ENCODE results near the gene HIRIP3.
A peak's percentile ranks its signal among the peaks of the same experiment; 100 is the strongest.

HIRIP3 gene

GRCh38 chr16:29958756-29959155 is 36.7 kb downstream of the HIRIP3 start:
- no peak for DNase-seq

- DNase-seq = no peak
Observed at GRCh38 chr16:29951625-29952365, 43.6 kb downstream of the HIRIP3 start.

- DNase-seq = no peak
Observed at GRCh38 chr16:29950806-29951461, 44.5 kb downstream of the HIRIP3 start.

GRCh38 chr16:29947897-29948296 is 47.5 kb downstream of the HIRIP3 start:
- no peak for DNase-seq

GRCh38 chr16:29943846-29944799 is 51.3 kb downstream of the HIRIP3 start:
- peak; percentile 72 for DNase-seq

Measured in left hindlimb (tissue), 1 donor.